NCI-H226 (cell line): ENCODE measurements around the gene ZNF619.
A peak's percentile ranks its signal among the peaks of the same experiment; 100 is the strongest.
"Not testable (repeated sequence)": the region's sequence is repeated elsewhere in the genome, so short reads cannot be mapped to it uniquely, and the experiment has no call there.

Experiments used
- DNase-seq: peaks from one replicate; pipeline ENCODE4 v3.0.0-alpha.2; 2015

ZNF619 gene

DNA sequence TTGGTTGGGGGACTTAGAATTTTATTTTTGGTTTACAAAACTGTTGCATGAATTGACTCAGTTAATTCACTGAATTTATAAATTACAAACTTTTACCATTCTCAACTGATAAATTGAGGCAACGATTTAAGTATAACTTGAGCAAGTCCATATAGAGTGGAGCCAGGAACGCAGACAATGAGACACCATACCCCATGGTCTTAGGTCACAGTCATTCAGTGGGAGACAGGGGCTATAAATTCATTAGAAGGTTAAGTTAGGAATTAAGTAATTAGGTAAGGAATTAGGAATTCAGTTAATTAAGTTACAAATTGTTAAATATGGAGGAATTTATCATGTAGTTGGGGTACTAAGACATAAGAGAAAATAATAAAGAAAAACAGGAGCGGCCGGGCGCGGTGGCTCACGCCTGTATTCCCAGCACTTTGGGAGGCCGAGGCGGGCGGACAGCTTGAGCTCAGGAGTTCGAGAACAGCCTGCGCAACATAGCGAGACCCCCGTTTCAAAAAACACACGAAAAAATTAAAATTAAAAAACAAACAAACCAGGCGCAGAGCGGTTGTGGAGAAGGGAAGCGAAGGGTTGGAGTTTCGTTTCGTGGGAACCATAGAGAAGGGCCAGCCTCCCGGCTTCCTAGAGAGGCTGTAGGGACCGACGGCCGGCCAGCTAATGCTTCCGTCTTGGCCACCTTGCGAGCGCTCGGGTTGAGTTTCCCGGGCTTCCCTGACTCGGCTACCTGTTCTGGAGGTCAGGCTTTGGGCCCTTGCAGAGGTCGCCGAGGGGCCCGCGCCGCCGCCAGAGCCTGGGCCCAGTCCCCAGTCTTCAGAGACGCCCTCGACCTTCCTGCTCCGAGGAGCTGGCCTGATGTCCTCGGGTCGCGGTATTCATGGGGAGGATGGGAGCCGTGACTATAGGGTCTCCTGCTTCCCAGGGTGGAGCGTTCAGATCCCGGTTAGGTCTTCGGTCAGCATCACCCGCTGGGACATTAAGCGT is at the start of gene ZNF619:
TSS of gene ZNF619 (plus strand) at position 645 of the 993 bp plus-strand sequence. CDS start 858 bp downstream, outside the sequence.
- peak; percentile 63 for DNase-seq

DNA sequence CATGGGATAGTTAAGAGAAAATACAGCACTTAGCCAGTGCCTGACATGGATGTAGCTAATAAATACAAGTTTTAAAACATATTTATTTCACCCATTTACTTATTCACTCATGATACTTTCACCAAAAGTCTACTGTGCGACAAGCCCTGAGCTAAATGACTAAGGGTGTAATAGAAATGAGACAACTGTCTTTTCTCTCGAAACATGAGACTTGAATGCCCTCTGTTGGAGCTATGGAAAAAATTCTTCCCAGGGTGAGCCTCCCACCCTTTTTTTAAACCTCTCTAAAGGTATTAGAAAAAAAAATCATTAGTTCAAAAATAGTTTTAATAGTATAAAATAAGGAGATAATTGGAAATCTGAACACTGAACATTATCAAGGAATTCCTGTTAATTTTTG is 44.1 kb upstream of the ZNF619 start:
- no peak for DNase-seq

DNA sequence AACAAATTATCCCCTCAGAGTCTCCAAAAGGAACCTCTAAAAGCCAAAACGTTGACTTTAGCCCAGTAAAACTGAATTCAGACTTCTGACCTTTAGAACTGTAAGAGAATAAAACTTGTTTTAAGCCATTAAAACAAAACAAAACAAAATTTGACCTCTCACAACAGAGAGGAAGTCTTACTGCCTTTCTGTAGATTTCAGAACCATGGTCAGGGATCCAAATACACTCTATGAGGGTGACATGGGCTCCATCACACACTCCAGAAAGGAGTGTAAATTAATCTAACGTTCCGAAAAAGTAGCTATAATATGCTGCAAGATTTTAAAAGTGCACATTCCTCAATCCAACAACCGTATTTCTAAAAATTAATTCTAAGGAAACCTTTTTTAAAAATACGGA is 39.0 kb upstream of the ZNF619 start:
- DNase-seq, result no peak

DNA sequence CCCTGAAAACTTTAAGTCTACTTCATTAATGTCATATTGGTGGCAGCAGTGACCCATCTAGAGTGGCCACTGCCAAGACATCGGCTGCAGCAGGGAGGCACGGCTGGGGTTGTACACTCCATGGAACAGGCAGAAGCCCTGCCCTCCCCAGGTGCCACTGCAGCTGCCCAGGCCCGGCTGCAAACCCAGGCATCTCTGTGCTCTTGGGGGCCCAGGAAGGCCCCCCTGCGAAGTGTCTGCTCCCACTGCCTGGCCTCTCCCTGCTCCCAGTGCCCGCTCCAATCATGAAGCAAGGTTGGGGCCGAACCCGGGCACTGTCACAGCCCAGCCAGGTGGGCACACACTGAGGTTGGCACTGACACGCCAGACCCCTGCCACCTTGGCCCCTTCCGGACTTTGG is 31.9 kb upstream of the ZNF619 start:
- no peak for DNase-seq

DNA sequence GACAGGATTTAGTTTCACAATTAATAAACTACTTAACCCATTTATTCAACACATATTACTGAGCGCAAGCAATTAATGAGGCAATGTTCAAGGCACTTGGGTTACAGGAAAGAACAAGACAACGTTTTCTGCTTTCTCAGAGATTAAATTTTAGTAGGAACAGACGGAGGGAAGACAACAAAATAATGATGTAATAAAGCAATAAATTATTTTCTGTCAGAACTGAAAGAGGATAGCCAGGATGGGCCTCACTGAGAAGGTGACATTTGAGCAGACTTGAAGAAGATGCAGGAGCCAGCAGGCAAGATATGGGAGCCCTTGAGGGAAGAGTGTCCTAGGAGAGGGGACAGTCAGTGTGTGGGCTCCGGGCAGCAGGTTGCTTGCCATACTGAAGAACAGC is 31.0 kb upstream of the ZNF619 start:
- DNase-seq, result no peak

DNA sequence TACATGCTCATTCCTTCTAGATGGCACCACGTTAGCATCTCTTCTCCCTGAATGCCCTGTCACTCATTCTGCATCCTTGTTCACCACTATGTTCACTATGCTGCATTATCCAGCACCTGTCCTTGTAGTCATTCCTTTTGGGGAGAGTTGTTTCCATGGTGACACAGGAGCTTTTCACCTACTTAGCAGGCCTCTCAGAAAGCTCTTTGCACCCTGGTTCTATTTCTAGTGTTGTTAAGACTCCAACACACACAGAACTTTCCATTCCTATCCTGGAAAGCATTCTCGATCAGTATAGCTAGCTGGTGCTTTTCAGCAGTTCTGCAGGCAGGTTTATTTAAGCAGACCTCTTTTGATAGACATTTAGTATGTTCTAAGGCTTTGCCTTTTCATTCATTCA is 26.5 kb upstream of the ZNF619 start:
- DNase-seq, result no peak

DNA sequence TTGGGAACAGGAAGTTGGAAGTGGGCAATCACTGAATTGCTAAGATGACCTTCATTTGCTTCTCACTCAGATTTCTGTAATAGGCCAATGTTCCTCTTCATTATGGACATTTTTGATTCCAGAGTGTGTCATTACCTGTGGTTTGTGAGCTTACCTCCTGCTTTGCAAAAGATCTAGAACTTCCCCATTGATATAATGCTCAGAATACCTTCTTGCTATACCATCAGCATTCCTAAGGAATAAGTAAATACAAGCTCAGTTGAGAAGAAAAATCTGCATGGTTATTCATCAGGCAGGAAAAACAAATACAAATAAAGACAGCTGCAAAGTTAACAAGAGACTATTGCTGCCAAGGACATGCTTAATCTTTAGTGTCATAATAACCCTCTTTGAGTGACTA is 25.4 kb upstream of the ZNF619 start:
- no peak for DNase-seq

- DNase-seq, result no peak
These were observed 24.9 kb upstream of the ZNF619 start for GRCh38 chr3:40452057-40452456.

- DNase-seq, result no peak
These were observed 24.4 kb upstream of the ZNF619 start for GRCh38 chr3:40452562-40452875.

GRCh38 chr3:40452876-40453730 is 23.8 kb upstream of the ZNF619 start:
- peak; percentile 99 for DNase-seq

DNA sequence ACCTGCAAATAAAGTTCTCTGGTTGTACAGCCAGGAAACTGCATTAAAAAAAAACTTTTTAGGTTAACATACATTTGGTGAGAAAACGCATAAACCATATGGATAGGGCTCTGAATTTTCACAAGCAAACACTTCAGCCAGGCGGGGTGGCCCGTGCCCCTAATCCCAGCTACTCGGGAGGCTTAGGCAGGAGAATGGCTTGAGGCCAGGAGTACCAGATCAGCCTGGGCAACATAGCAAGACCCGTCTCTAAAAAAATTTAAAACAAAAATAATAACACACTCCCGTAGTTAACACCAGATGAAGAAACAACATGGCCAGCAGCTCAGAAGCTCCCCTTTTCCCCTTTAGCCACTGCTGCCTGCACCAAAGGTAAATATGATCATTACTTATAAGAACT is 23.0 kb upstream of the ZNF619 start:
- DNase-seq, result no peak

DNA sequence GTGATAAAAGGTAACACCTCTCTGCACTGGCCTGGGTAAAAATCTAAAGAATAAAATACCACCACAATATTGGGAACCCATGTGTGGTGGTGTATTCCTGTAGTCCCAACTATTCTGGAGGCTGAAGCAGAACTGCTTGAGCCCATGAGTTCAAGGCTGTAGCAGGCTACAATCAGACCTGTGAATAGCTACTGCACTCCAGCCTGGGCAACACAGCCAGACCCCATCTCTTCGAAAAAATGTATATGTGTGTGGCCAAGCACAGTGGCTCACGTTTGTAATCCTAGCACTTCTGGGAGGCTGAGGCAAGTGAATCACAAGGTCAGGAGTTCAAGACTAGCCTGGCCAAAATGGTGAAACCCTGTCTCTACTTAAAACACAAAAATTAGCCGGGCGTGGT is 21.6 kb upstream of the ZNF619 start:
- DNase-seq, result no peak

- DNase-seq, result no peak
These were observed 20.5 kb upstream of the ZNF619 start for GRCh38 chr3:40456279-40456939.

GRCh38 chr3:40456940-40457823 is 19.7 kb upstream of the ZNF619 start, which contains the start of gene RPL14:
Gene RPL14 (plus strand): TSS chr3:40457339. CDS start chr3:40457472, 133 bp downstream.
- peak; percentile 95 for DNase-seq

DNA sequence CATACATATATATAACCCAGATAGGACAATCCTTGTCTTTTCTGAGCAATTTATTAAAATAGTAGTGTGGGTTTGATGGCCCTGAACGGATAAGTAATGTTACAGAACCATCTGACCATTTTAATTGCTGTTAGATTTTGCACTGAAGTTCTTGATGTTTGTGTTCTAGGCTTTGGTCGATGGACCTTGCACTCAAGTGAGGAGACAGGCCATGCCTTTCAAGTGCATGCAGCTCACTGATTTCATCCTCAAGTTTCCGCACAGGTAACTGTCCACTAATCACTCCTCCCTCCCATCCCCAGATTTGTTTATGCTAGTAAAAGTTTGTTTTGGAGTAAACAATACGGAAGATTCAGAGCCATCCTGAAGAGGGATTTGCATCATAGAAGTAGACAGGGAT is 18.4 kb upstream of the ZNF619 start:
- DNase-seq, result no peak

- not testable (repeated sequence) for DNase-seq
These were observed 16.4 kb upstream of the ZNF619 start for GRCh38 chr3:40460481-40460880.

DNA sequence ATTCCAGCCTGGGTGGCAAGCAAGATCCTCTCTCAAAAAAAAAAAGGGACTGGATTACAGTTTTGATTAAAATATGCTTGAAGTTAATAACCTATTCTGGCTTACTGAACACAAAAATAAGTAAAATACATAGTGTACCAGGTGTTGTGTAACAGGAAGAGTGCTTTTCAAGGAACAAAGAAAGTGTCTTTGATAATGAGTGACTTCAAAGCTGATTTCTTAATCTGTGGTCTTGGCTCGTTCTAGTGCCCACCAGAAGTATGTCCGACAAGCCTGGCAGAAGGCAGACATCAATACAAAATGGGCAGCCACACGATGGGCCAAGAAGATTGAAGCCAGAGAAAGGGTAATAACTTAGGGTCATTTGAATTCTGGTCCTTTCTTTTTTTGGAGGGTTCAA is 15.8 kb upstream of the ZNF619 start:
- DNase-seq, result no peak

DNA sequence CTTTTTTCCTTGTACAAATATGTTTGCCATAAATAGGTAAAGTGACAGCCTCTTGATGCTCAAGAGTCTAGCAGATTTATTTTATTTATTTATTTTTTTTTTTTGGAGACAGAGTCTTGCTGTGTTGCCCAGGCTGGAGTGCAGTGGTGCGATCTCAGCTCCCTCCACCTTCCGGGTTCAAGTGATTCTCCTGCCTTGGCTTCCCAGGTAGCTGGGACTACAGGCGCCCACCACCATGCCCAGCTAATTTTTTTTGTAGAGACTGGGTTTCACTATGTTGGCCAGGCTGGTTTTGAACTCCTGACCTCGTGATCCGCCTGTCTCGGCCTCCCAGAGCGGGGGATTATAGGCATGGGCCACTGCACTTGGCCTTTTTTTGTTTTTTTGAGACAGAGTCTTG is 14.1 kb upstream of the ZNF619 start:
- DNase-seq, result not testable (repeated sequence)

GRCh38 chr3:40463579-40463978 is 13.3 kb upstream of the ZNF619 start:
- DNase-seq, result no peak

- no peak for DNase-seq
These were observed 12.4 kb upstream of the ZNF619 start for GRCh38 chr3:40464339-40465110.

DNA sequence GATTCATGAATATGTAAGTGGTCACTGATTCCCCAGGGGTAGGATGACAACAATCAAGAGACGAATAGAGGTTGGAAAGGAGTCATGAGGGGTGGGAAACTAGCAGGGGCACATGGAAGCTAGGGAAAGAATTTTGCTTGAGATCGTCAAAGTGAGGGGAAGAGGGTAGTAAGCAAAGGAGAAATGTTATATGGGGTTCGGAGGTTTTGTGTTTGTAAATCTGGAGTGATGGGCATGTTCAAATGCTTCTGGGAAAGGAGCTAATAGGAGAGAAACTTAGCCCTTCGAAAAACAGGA is 11.9 kb upstream of the ZNF619 start:
- DNase-seq, result no peak

- DNase-seq, result no peak
These were observed 11.5 kb upstream of the ZNF619 start for GRCh38 chr3:40465456-40465855.
